Astrocyte of the spinal cord (primary cell): Measurements from ENCODE around the gene DEFB123.

Experiments
- DNase-seq: peaks from one replicate; pipeline ENCODE4 v3.0.0; 2011; ENCODE audit warnings: low read depth, low spot score
- H3K4me3 ChIP-seq: 2 replicates; pipeline ENCODE4 v1.5.1; 2011; ENCODE audit warnings: low read depth, mild to moderate bottlenecking, low read length, moderate library complexity
- CTCF ChIP-seq: IDR thresholded peaks from 2 replicates; pipeline ENCODE4 v1.5.1; 2012; ENCODE audit warnings: low read depth, mild to moderate bottlenecking, low read length, inconsistent platforms
- in situ Hi-C: cut with HindIII; loops from 2 replicates; pipeline ENCODE4 v1.10.0; 2017; ENCODE audit warnings: low sequenced_read_pairs

Gene DEFB123

GRCh38 chr20:31473331-31474096, 33.1 kb downstream of the DEFB123 start:
- H3K4me3 ChIP-seq: no peak overlapping the region
- in situ Hi-C loops: no loop called here
- no peak for TF ChIP-seq CTCF
- DNase-seq: no peak

GRCh38 chr20:31474097-31474436, 33.6 kb downstream of the DEFB123 start:
- TF ChIP-seq CTCF: no peak
- DNase-seq: no peak
- in situ Hi-C loops: no loop called here
- no peak overlapping the region for H3K4me3 ChIP-seq

- no peak within 1 kb of the TSS for H3K4me3 ChIP-seq
- no peak for DNase-seq
- no peak for TF ChIP-seq CTCF
- in situ Hi-C loops: no loop called here
Observed at GRCh38 chr20:31474758-31475427, 34.5 kb downstream of the DEFB123 start, which contains the start of the genes DEFB124 and REM1. Gene DEFB124, minus strand, starts transcription at chr20:31475127. Its CDS starts 2,114 bp downstream, at chr20:31473013. Gene REM1, plus strand, starts transcription at chr20:31475288. Its CDS starts 1,158 bp downstream, at chr20:31476446.

- no peak for TF ChIP-seq CTCF
- DNase-seq: no peak
- in situ Hi-C loops: no loop called here
- H3K4me3 ChIP-seq: no peak overlapping the region
Observed at GRCh38 chr20:31475472-31476293, 35.3 kb downstream of the DEFB123 start.

GRCh38 chr20:31476294-31476585, 35.8 kb downstream of the DEFB123 start:
- TF ChIP-seq CTCF: no peak
- in situ Hi-C loops: no loop called here

GRCh38 chr20:31476643-31477215, 36.3 kb downstream of the DEFB123 start:
- in situ Hi-C loops: no loop called here
- DNase-seq: no peak
- no peak for TF ChIP-seq CTCF
- no peak overlapping the region for H3K4me3 ChIP-seq

More at GRCh38 chr20:31476294-31476585, 35.8 kb downstream of the DEFB123 start:
- DNase-seq: no peak
- no peak overlapping the region for H3K4me3 ChIP-seq
